Astrocyte of the spinal cord (primary cell): ENCODE results near the gene ZNF468.
"Not testable (repeated sequence)": the region's sequence is repeated elsewhere in the genome, so short reads cannot be mapped to it uniquely, and the experiment has no call there.

Source experiments
- DNase-seq: peaks from one replicate; pipeline ENCODE4 v3.0.0; 2011; ENCODE audit warnings: low read depth, low spot score
- H3K4me3 ChIP-seq: 2 replicates; pipeline ENCODE4 v1.5.1; 2011; ENCODE audit warnings: low read depth, mild to moderate bottlenecking, low read length, moderate library complexity
- in situ Hi-C: cut with HindIII; loops from 2 replicates; pipeline ENCODE4 v1.10.0; 2017; ENCODE audit warnings: low sequenced_read_pairs
- TF ChIP-seq, protein P1 (sequence below): IDR thresholded peaks from 2 replicates; pipeline ENCODE4 v1.5.1; 2012; ENCODE audit warnings: low read depth, mild to moderate bottlenecking, low read length, inconsistent platforms

ZNF468 gene

GRCh38 chr19:52857378-52858191 lies at the start of gene ZNF468:
ZNF468 (minus strand) TSS chr19:52857619; CDS start chr19:52854272, 3,347 bp downstream.
- in situ Hi-C loops, result not testable (repeated sequence)
- H3K4me3 ChIP-seq, result peak within 1 kb of the TSS; percentile 70
- peak; percentile 43 for DNase-seq

GRCh38 chr19:52904052-52904780 lies 46.8 kb upstream of the ZNF468 start:
- DNase-seq, H3K4me3 ChIP-seq, in situ Hi-C loops: not testable (repeated sequence)

GRCh38 chr19:52901842-52902241 lies 44.4 kb upstream of the ZNF468 start:
- in situ Hi-C loops, result no loop called here
- DNase-seq, result no peak
- TF ChIP-seq, protein P1, sequence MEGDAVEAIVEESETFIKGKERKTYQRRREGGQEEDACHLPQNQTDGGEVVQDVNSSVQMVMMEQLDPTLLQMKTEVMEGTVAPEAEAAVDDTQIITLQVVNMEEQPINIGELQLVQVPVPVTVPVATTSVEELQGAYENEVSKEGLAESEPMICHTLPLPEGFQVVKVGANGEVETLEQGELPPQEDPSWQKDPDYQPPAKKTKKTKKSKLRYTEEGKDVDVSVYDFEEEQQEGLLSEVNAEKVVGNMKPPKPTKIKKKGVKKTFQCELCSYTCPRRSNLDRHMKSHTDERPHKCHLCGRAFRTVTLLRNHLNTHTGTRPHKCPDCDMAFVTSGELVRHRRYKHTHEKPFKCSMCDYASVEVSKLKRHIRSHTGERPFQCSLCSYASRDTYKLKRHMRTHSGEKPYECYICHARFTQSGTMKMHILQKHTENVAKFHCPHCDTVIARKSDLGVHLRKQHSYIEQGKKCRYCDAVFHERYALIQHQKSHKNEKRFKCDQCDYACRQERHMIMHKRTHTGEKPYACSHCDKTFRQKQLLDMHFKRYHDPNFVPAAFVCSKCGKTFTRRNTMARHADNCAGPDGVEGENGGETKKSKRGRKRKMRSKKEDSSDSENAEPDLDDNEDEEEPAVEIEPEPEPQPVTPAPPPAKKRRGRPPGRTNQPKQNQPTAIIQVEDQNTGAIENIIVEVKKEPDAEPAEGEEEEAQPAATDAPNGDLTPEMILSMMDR, result no peak
- H3K4me3 ChIP-seq, result no peak overlapping the region

GRCh38 chr19:52898596-52898995 lies 41.2 kb upstream of the ZNF468 start:
- in situ Hi-C loops, DNase-seq, H3K4me3 ChIP-seq: not testable (repeated sequence)

DNA sequence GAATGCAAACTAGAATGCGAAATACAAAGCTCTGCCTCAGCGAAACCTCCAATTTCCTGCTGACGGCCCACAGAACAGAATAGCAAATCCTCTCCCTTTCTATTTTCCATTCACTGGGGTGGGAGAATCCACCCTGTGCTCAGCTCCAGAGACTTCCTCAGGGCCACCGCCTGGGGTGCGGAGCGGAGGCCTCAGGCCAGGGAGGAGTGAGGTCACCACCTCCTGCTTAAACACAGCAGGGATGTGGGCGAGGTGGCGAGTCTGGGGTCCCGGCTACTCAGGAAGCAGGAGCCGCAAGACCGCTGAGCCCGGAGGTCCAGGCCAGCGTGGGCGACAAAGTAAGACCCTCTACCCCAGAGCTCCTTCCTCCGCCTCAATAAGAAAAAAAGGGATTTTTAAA lies 40.7 kb upstream of the ZNF468 start:
- peak overlapping the region; percentile 95 for H3K4me3 ChIP-seq
- in situ Hi-C loops, result no loop called here
- TF ChIP-seq, protein P1, result no peak
- no peak for DNase-seq

- in situ Hi-C loops, result no loop called here
- DNase-seq, result peak; percentile 92
- TF ChIP-seq, protein P1, result no peak
- peak within 1 kb of the TSS; percentile 95 for H3K4me3 ChIP-seq
These were observed 39.9 kb upstream of the ZNF468 start, which contains the start of gene ZNF320 for GRCh38 chr19:52897138-52897935. ZNF320 (minus strand) TSS chr19:52897635; CDS start chr19:52890255, 7,380 bp downstream.

- DNase-seq, result peak; percentile 28
- TF ChIP-seq, protein P1, result no peak
- in situ Hi-C loops, result no loop called here
- peak overlapping the region; percentile 95 for H3K4me3 ChIP-seq
These were observed 39.2 kb upstream of the ZNF468 start for GRCh38 chr19:52896431-52897137.
